PFSK-1 (cell line): Measurements from ENCODE around the gene SNRPN.

ENCODE experiments used
- POLR2AphosphoS5 ChIP-seq: IDR thresholded peaks from 2 replicates; pipeline ENCODE4 v1.6.1; 2012; ENCODE audit warnings: low read depth, mild to moderate bottlenecking, control low read depth, low read length, moderate library complexity
- SIN3A ChIP-seq: IDR thresholded peaks from 2 replicates; pipeline ENCODE4 v1.6.1; 2012; ENCODE audit warnings: mild to moderate bottlenecking, low read length, moderate library complexity, borderline replicate concordance; ENCODE audit not compliant: insufficient read depth
- TAF1 ChIP-seq: IDR thresholded peaks from 2 replicates; pipeline ENCODE4 v1.6.1; 2012; ENCODE audit warnings: low read length, control low read depth, borderline replicate concordance; ENCODE audit not compliant: insufficient read depth
- TF ChIP-seq, protein P1 (sequence below), 2 experiments: IDR thresholded peaks; 2 replicates each; pipeline versions ENCODE4 v1.6.1 to v1.8.0; 2011 to 2012; ENCODE audit warnings: low read depth in 2 of 2, low read length in 2 of 2, control low read depth in 1 of 2, inconsistent platforms in 1 of 2, mild to moderate bottlenecking in 1 of 2, moderate library complexity in 1 of 2; ENCODE audit not compliant: insufficient read depth in 1 of 2

DNA sequence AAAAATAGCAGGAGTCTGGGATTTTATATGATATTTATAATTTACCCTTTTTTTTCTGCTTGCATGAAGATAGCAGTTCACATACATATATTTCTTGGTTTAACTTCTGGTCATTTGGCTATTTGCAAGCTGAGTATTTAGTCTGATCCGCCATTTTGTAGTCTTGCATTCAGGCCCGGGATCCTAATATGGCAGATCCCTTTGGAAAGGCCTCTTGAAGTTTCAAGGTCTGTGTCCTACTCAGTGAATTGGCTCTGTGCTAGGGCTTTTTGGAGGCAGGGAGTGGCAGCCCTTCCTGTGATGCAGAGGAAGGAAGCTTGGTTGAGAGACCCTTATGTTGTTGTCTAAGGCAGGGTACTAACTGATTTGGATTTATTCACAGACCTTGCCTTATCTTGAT lies 2.9 kb downstream of the SNRPN start:
- TF ChIP-seq, protein P1, sequence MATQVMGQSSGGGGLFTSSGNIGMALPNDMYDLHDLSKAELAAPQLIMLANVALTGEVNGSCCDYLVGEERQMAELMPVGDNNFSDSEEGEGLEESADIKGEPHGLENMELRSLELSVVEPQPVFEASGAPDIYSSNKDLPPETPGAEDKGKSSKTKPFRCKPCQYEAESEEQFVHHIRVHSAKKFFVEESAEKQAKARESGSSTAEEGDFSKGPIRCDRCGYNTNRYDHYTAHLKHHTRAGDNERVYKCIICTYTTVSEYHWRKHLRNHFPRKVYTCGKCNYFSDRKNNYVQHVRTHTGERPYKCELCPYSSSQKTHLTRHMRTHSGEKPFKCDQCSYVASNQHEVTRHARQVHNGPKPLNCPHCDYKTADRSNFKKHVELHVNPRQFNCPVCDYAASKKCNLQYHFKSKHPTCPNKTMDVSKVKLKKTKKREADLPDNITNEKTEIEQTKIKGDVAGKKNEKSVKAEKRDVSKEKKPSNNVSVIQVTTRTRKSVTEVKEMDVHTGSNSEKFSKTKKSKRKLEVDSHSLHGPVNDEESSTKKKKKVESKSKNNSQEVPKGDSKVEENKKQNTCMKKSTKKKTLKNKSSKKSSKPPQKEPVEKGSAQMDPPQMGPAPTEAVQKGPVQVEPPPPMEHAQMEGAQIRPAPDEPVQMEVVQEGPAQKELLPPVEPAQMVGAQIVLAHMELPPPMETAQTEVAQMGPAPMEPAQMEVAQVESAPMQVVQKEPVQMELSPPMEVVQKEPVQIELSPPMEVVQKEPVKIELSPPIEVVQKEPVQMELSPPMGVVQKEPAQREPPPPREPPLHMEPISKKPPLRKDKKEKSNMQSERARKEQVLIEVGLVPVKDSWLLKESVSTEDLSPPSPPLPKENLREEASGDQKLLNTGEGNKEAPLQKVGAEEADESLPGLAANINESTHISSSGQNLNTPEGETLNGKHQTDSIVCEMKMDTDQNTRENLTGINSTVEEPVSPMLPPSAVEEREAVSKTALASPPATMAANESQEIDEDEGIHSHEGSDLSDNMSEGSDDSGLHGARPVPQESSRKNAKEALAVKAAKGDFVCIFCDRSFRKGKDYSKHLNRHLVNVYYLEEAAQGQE (IDR thresholded peaks at IDR 0.05; ENCODE audit: insufficient read depth in 1 of 2, low read depth in 2 of 2, low read length in 2 of 2), result no peak
- TF ChIP-seq POLR2AphosphoS5 (no peak), TAF1 (no peak), SIN3A (no peak)
